Measurements from ENCODE around the gene PAFAH1B1. TPM values are rescaled to one million over a fixed set of nuclear protein-coding genes. Genes with fewer than 3 reads are reported as not detected.

The PAFAH1B1 gene
- total and polyA plus RNA-seq, 2 donors (not counting 3 experiments of a cell fraction or from before 2014, with no cell fraction given), result 46.5 to 158 TPM

DNA sequence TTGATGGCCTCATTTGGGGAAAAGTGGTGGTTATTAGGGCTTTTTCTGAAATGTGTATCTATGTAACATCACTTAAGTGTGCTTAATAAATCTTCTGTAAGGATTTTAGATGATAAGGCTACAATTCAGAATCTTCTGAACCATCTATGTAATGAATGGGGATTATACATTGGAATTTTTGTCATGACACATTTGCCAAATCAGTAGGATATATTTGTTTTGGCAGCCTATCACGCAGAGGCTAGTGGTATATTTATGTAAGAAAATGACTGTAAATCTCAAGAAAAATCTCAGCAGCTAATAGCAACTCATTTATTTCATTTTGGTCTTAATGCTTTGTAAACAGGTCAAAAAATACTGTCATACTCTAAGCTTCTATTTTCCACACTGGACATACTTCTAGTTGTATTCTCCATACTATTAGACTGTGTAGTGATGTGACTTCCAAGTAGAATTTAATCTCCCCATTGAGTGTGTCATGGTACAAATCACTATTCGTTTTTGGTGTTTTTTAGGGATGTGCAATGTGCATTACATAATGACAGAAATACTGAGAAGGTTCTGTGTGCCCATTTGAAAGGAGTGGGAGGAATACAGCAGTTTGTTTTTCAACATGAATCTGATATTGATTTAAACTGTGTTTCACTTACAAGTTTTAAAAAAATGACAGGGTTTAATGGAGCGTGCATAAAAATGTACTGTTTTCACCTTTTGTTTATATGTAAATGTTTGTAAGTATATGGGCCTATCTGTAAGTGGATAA lies 88.9 kb downstream of the PAFAH1B1 start:
- TF ChIP-seq FOS (IDR thresholded peaks at IDR 0.05; ENCODE audit: borderline replicate concordance, insufficient read depth, low read length) (no peak), POLR2A (IDR thresholded peaks at IDR 0.05; ENCODE audit: low read depth, low read length) (no peak), EZH2 (IDR thresholded peaks at IDR 0.05; ENCODE audit: borderline replicate concordance, low read depth, low read length, severe bottlenecking) (no peak), POLR2AphosphoS5 (IDR thresholded peaks at IDR 0.05; ENCODE audit: insufficient read depth, low read depth, low read length) (no peak), GATA2 (IDR thresholded peaks at IDR 0.05; ENCODE audit: insufficient read depth, insufficient read length, low read depth, low read length) (no peak), MYC (IDR thresholded peaks at IDR 0.05; ENCODE audit: low read depth, low read length) (no peak), JUN (IDR thresholded peaks at IDR 0.05; ENCODE audit: borderline replicate concordance, insufficient read depth, insufficient read length, low read depth) (no peak)
- TF ChIP-seq, protein P1, sequence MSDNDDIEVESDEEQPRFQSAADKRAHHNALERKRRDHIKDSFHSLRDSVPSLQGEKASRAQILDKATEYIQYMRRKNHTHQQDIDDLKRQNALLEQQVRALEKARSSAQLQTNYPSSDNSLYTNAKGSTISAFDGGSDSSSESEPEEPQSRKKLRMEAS (IDR thresholded peaks at IDR 0.05; ENCODE audit: insufficient read depth, insufficient read length), result no peak
- TF ChIP-seq, protein P2, sequence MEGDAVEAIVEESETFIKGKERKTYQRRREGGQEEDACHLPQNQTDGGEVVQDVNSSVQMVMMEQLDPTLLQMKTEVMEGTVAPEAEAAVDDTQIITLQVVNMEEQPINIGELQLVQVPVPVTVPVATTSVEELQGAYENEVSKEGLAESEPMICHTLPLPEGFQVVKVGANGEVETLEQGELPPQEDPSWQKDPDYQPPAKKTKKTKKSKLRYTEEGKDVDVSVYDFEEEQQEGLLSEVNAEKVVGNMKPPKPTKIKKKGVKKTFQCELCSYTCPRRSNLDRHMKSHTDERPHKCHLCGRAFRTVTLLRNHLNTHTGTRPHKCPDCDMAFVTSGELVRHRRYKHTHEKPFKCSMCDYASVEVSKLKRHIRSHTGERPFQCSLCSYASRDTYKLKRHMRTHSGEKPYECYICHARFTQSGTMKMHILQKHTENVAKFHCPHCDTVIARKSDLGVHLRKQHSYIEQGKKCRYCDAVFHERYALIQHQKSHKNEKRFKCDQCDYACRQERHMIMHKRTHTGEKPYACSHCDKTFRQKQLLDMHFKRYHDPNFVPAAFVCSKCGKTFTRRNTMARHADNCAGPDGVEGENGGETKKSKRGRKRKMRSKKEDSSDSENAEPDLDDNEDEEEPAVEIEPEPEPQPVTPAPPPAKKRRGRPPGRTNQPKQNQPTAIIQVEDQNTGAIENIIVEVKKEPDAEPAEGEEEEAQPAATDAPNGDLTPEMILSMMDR (IDR thresholded peaks at IDR 0.05; ENCODE audit: extremely low read depth in 1 of 2, insufficient read depth in 1 of 2, low read depth in 1 of 2, low read length in 2 of 2), result no peak
- Histone ChIP-seq H3K79me2 (ENCODE audit: control insufficient read depth, insufficient read depth, low read length) (peaks cover 8% of the 10 kb centered on the region), H2AFZ (ENCODE audit: low read depth, low read length) (no peak overlapping the region), H3K4me1 (ENCODE audit: control insufficient read depth, extremely low read depth, insufficient read depth, low read length) (no peaks in the 10 kb centered on the region), H3K9me3 (replicated peaks; ENCODE audit: control insufficient read depth, insufficient read depth, low read length) (no peaks in the 10 kb centered on the region), H3K36me3 (ENCODE audit: control insufficient read depth in 2 of 2, extremely low read depth in 1 of 2, insufficient read depth in 2 of 2, low read length in 2 of 2) (peaks cover 19 to 22% of the 10 kb centered on the region in 2 experiments), H3K4me3 (replicated peaks in 1 of 3; ENCODE audit: insufficient read depth in 1 of 3, low read depth in 1 of 3, low read length in 3 of 3) (no peak overlapping the region), H3K9me1 (replicated peaks; ENCODE audit: control insufficient read depth, extremely low read depth, insufficient read depth, low read length) (no peaks in the 10 kb centered on the region), H3K9ac (replicated peaks; ENCODE audit: extremely low read depth, insufficient read depth, low read length) (no peak overlapping the region), H3K4me2 (ENCODE audit: insufficient read depth, low read length) (no peak overlapping the region), H3K27ac (ENCODE audit: insufficient read depth, low read depth, low read length) (no peak overlapping the region), H4K20me1 (replicated peaks; ENCODE audit: control insufficient read depth, extremely low read depth, insufficient read depth, low read length) (peaks cover 5% of the 10 kb centered on the region), H3K27me3 (ENCODE audit: control insufficient read depth in 2 of 2, insufficient read depth in 2 of 2, low read length in 2 of 2) (no peaks in the 10 kb centered on the region)
- CTCF ChIA-PET, result no interaction called here
- BruUV-seq (replicated peaks), result TSS peak; percentile 1
- DNase-seq (ENCODE audit: low read depth, low spot score) (no peak), FAIRE-seq (peak; percentile 54)
- POLR2A ChIA-PET, result no interaction called here
- intact Hi-C loops (cut with micrococcal nuclease) (no loop called here), dilution Hi-C loops (cut with MboI; ENCODE audit: extremely low pct_ligation_motif_present, low sequenced_read_pairs) (no loop called here)
